SK-N-SH (cell line): ENCODE results near the gene SERINC1. TPM values are rescaled to one million over a fixed set of nuclear protein-coding genes. Genes with fewer than 3 reads are reported as not detected.

Experiments
- CTCF ChIA-PET: fragments of 300-600, 350-600 bp; formaldehyde crosslinking; extraction: SDS; loops from one replicate; lab custom pipeline; 2021; lab: Yijun Ruan, JAX
- POLR2A ChIA-PET: fragments of 350-600 bp; sonication (Branson Sonifier 250); formaldehyde crosslinking; extraction: SDS; loops from one replicate; lab custom pipeline; 2020; ENCODE audit warnings: antibody characterized with exemption, inconsistent platforms; lab: Yijun Ruan, JAX
- DNase-seq: peaks from one replicate; pipeline ENCODE4 v3.0.0; 2012
- H2AFZ ChIP-seq: fragments of 200-600 bp; sonication (generic); 2 replicates; pipeline ENCODE4 v1.8.1; 2016; ENCODE audit warnings: antibody characterized with exemption, mild to moderate bottlenecking, low read depth
- H3F3A ChIP-seq: fragments of 200-600 bp; sonication (generic); replicated peaks from 2 replicates; pipeline ENCODE3; 2016; ENCODE audit warnings: antibody characterized with exemption, mild to moderate bottlenecking; ENCODE audit not compliant: insufficient read depth
- H3K27ac ChIP-seq, 2 experiments: fragments of 200-500 bp in 1 of 2; fragments of 200-600 bp in 1 of 2; sonication (Bioruptor generic) in 1 of 2; sonication (generic), shearing (Covaris generic) in 1 of 2; 2 replicates each; pipeline versions ENCODE4 v1.5.1 to v1.6.1; 2014 to 2016; ENCODE audit warnings: low read depth in 2 of 2, inconsistent platforms in 1 of 2, low read length in 1 of 2, mild to moderate bottlenecking in 1 of 2, mixed read lengths in 1 of 2
- H3K27me3 ChIP-seq: fragments of 200-600 bp; sonication (generic), shearing (Covaris generic); 2 replicates; pipeline ENCODE4 v1.6.1; 2016; ENCODE audit warnings: mixed run types; ENCODE audit not compliant: insufficient read depth
- H3K36me3 ChIP-seq, 2 experiments: fragments of 200-500 bp in 1 of 2; fragments of 200-600 bp in 1 of 2; sonication (Bioruptor generic) in 1 of 2; sonication (generic) in 1 of 2; replicated peaks in 1 of 2; 2 replicates each; pipeline versions ENCODE3 to v1.5.1; 2014 to 2016; ENCODE audit warnings: low read length in 1 of 2, mild to moderate bottlenecking in 1 of 2; ENCODE audit not compliant: insufficient read depth in 2 of 2, control insufficient read depth in 1 of 2
- H3K4me1 ChIP-seq, 2 experiments: fragments of 200-500 bp in 1 of 2; fragments of 200-600 bp in 1 of 2; sonication (Bioruptor generic) in 1 of 2; sonication (generic), shearing (Covaris generic) in 1 of 2; 2 replicates each; pipeline versions ENCODE4 v1.5.1 to v1.6.1; 2014 to 2016; ENCODE audit warnings: low read depth in 1 of 2, low read length in 1 of 2, mixed run types in 1 of 2; ENCODE audit not compliant: insufficient read depth in 2 of 2, control insufficient read depth in 1 of 2
- H3K4me2 ChIP-seq: fragments of 200-600 bp; sonication (generic), shearing (Covaris generic); 2 replicates; pipeline ENCODE4 v1.6.1; 2017; ENCODE audit warnings: mixed run types
- H3K4me3 ChIP-seq, 2 experiments: fragments of 200-500 bp in 1 of 2; fragments of 200-600 bp in 1 of 2; sonication (Bioruptor generic) in 1 of 2; sonication (generic), shearing (Covaris generic) in 1 of 2; 2 replicates each; pipeline versions ENCODE4 v1.5.1 to v1.8.1; 2014 to 2016; ENCODE audit warnings: low read depth in 2 of 2, inconsistent platforms in 1 of 2, low read length in 1 of 2, mild to moderate bottlenecking in 1 of 2, mixed read lengths in 1 of 2, moderate library complexity in 1 of 2
- H3K79me2 ChIP-seq: fragments of 200-600 bp; sonication (generic); 2 replicates; pipeline ENCODE4 v1.8.1; 2017; ENCODE audit warnings: mild to moderate bottlenecking; ENCODE audit not compliant: insufficient read depth
- H3K9ac ChIP-seq: fragments of 200-600 bp; sonication (generic); 2 replicates; pipeline ENCODE4 v1.6.1; 2017; ENCODE audit warnings: mixed run types
- H3K9me2 ChIP-seq: fragments of 200-600 bp; sonication (generic); 2 replicates; pipeline ENCODE4 v1.6.1; 2017; ENCODE audit warnings: mixed run types
- H3K9me3 ChIP-seq: fragments of 200-600 bp; sonication (generic); 2 replicates; pipeline ENCODE4 v1.6.1; 2017; ENCODE audit warnings: mixed run types, mild to moderate bottlenecking, moderate library complexity
- H4K20me1 ChIP-seq: fragments of 200-600 bp; sonication (generic); 2 replicates; pipeline ENCODE4 v1.6.1; 2017; ENCODE audit warnings: mild to moderate bottlenecking, mixed run types; ENCODE audit not compliant: insufficient read depth
- CHD2 ChIP-seq: fragments of 150-350 bp; IDR thresholded peaks from 2 replicates; pipeline ENCODE4 v1.6.1; 2018; ENCODE audit warnings: low read length; ENCODE audit not compliant: partially characterized antibody
- CTCF ChIP-seq: fragments of 200-600 bp; sonication (generic); IDR thresholded peaks from 2 replicates; pipeline ENCODE4 v1.6.1; 2017; ENCODE audit warnings: antibody characterized with exemption, mild to moderate bottlenecking, moderate library complexity
- EZH2phosphoT487 ChIP-seq: fragments of 200-600 bp; sonication (generic); IDR thresholded peaks from 2 replicates; pipeline ENCODE4 v1.6.1; 2017; ENCODE audit warnings: low read depth, mixed run types, mild to moderate bottlenecking, antibody characterized with exemption, moderate library complexity, borderline replicate concordance
- FOSL2 ChIP-seq: IDR thresholded peaks from 2 replicates; pipeline ENCODE4 v1.4.0; 2012; ENCODE audit warnings: low read depth, mild to moderate bottlenecking, moderate library complexity, borderline replicate concordance
- MAX ChIP-seq: IDR thresholded peaks from 2 replicates; pipeline ENCODE4 v1.4.0; 2012; ENCODE audit warnings: low read depth
- POLR2AphosphoS5 ChIP-seq: IDR thresholded peaks from 2 replicates; pipeline ENCODE4 v1.6.1; 2012; ENCODE audit warnings: low read depth, low read length
- RAD21 ChIP-seq: IDR thresholded peaks from 2 replicates; pipeline ENCODE4 v1.6.1; 2012; ENCODE audit warnings: mild to moderate bottlenecking, low read length
- REST ChIP-seq: IDR thresholded peaks from 2 replicates; pipeline ENCODE4 v1.6.1; 2012; ENCODE audit warnings: mild to moderate bottlenecking, low read depth, low read length, moderate library complexity
- RXRA ChIP-seq: IDR thresholded peaks from 2 replicates; pipeline ENCODE4 v1.4.0; 2012; ENCODE audit warnings: low read depth, mild to moderate bottlenecking, borderline replicate concordance
- SIN3A ChIP-seq: IDR thresholded peaks from 2 replicates; pipeline ENCODE4 v1.6.1; 2012; ENCODE audit warnings: low read depth, mild to moderate bottlenecking, low read length, moderate library complexity, borderline replicate concordance
- SMC3 ChIP-seq: IDR thresholded peaks from 2 replicates; pipeline ENCODE4 v1.6.1; 2012; ENCODE audit warnings: low read depth, low read length, improper control_type of control experiment
- WGBS: methylation state at CpG from one replicate; pipeline ENCODE4 v1.1.6; 2017; ENCODE audit warnings: low lambda C conversion rate; 5-methylcytosine and 5-hydroxymethylcytosine counted together
- polyA plus RNA-seq, 3 experiments: library from polyadenylated mRNA; depleted of rRNA; stranded (reverse); fragments of >200 nt; gene quantifications; 2 replicates each; pipeline ENCODE4 v1.2.3, GENCODE V29; 2012

SERINC1 gene
- polyA plus RNA-seq, 1 of the 3 experiments (the other 2 are of a cell fraction): 55.2 TPM

- CTCF ChIA-PET: interaction anchor here (1.9 to 2.4 kb wide), 2 partner anchors 11 to 65 kb away, joined by 7 to 8 read pairs; no protein-coding TSS in a partner anchor
- DNase-seq: no peak
- H3K36me3 ChIP-seq: peaks cover 72 to 91% of the 10 kb centered on the region in 2 experiments
Observed at GRCh38 chr6:122426597-122426996, 45.0 kb downstream of the SERINC1 start.

More at GRCh38 chr6:122426597-122426996, 45.0 kb downstream of the SERINC1 start:
- H3F3A ChIP-seq: no peaks in the 10 kb centered on the region
- H3K27ac ChIP-seq: no peak overlapping the region
- TF ChIP-seq SMC3: no peak
- no peak for TF ChIP-seq CTCF
- no peak for TF ChIP-seq EZH2phosphoT487
- TF ChIP-seq SIN3A: no peak
- no peak for TF ChIP-seq CHD2
- TF ChIP-seq MAX: no peak
- TF ChIP-seq POLR2AphosphoS5: no peak
- TF ChIP-seq FOSL2: no peak
- no peak for TF ChIP-seq RAD21
- TF ChIP-seq REST: no peak
- TF ChIP-seq RXRA: no peak
- H3K79me2 ChIP-seq: no peaks in the 10 kb centered on the region
- no peak overlapping the region for H3K4me2 ChIP-seq
- no peak overlapping the region for H2AFZ ChIP-seq
- H3K9me3 ChIP-seq: no peaks in the 10 kb centered on the region
- no peaks in the 10 kb centered on the region for H3K9me2 ChIP-seq
- no peaks in the 10 kb centered on the region for H3K4me1 ChIP-seq
- POLR2A ChIA-PET: no interaction called here
- no peaks in the 10 kb centered on the region for H3K27me3 ChIP-seq
- H4K20me1 ChIP-seq: no peaks in the 10 kb centered on the region
- no peak overlapping the region for H3K4me3 ChIP-seq
- 92% methylated on average over 3 of the region's 3 CpGs for WGBS
- no peak overlapping the region for H3K9ac ChIP-seq
